Astrocyte of the hippocampus (primary cell): Measurements from ENCODE around the gene CAPN12.

Experiments
- DNase-seq: peaks from one replicate; pipeline ENCODE4 v3.0.0; 2011; ENCODE audit warnings: low read depth, low spot score

CAPN12 gene

DNA sequence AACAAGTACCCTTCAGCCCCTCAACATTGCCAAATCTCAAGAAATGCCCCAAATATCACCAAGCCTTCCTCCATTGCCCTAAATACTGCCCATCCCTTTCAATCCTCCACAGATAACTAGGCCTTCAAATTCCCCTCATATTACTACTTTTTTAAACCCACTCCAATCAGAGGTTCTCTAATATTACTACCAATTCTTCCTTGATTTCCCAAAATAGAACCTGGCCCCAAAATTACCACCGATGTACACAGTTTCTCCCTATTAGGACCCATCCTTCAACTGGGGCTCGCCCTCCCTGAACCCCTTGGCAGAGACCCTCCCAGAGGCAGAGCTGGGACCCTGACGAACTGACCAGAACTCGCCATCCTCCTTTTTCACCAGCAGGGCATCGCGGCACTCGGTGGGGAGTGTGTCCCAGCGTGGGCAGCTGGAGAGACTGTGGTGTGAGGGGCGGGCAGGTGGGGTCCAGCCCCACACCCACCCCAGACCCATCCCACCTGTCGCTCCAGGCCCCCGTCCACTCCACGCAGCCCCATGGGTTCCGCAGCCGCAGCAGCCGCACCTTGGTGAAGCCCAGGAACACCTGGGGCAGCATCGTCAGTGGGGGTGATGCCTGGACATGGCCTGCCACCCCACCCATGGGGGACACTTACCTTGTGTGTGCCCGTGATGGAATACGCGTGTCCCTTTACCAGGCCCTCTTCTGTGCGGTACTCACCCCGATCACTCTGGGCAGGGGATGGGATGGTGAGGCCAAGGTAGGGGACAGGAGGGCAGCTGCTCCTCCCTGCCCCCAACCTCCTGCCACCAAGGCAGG lies 6.1 kb downstream of the CAPN12 start:
- peak; percentile 5 for DNase-seq

DNA sequence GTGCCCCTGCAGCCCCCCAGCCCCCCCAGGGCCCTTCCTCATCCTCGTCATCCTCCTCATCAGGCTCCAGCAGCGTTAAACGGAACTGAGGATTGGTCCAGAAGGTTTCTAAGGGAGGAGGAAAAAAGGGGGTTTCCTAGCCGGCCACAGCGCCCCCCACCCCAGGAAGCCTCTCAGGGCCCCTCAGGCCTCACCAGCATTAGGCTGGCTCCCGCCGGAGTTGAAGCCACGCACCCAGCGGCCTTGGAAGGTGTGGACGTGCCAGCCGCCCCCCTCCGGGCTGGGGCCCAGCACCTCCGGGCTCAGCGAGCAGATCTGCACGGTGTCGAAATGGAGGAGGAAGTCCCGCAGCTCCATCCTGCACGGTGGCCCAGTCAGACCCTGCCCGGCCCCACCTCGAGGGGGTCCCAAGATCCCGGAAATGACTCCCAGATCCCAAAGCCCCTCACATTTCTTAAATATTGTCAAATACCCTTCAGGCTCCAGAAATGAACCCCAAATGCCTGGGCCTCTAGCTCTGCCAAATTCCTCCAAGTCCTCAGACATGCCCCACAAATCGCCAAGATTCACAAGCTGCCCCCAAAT lies 6.9 kb downstream of the CAPN12 start:
- DNase-seq = peak; percentile 3

DNA sequence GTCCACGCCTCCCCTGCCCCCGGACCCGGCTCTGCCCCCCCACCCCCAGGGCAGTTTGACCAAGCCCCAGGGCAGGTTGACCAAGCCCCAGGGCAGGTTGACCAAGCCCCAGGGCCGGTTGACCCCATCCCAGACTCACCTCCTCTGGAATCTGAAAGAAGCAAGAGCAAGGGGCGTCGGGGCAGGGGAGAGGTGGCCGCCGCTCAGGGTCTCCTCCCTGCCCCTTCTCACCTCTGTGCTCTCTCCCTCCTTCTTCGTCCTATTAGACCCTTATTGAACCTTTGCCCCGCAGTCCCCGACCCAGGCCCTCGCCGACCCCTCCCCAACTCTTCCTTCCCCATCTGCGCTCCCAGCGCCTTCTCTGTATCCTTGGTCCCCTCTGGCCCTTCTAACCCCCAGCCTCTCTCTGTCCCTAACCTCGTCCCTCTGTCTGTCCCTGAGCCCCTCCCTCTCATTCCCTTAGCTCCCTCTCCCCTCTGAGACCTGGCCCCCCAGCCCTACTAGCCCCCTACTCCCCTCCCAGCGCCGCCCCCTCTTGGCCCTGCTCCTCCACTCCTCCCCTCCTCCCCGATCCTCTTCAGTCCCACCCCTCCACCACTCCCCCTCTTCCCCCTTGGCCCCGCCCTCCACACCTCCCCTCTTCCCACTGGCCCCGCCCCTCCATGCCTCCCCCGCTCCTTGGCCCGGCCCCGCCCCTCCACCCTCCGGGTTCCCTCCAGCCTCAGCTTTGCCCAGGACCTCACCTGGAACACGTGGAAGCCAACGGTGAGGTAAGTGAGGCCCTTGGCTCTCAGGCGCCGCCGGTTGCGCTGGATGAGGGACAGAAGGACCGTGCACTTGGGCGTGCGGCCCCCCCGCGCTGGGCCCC lies 7.6 kb downstream of the CAPN12 start:
- peak; percentile 72 for DNase-seq

DNA sequence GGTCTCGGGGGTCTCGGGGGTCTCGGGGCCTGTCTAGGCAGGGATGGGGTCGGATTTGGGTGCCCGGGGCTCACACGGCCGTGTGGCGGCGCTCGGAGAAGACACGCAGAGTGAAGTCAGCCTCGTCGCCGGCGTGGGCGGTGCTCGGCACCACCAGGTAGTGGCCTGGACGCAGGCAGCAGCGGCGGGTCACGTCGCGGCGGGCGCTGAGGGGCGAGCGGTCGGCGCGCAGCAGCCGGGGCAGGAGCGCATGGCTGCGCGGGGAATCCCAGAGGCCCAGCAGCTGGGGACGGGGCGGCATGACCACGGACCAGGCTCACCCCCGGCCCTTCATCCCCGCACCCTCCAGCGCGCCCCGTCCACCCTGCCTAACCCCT lies 8.2 kb downstream of the CAPN12 start:
- peak; percentile 70 for DNase-seq

DNA sequence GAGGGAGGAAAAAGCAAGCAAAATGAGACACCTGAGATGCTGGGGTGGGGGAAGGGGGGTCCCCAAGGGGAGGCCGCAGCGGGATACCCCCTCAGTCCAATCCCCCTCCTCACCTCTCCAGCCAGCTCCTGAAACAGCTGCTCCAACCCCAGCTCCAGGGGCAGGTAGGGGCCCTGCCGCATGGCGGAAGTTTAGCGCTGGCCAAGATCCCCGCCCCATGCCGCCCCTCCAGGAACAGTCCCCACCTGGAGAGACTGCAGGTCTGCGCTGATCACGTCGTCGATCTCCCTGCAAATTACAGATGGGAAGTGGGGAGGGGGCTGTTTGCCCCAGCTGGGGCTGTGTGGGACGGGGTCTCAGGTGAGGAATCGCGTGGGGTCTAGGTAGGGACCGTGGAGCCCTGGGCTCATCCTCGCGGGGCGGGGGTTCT lies 9.0 kb downstream of the CAPN12 start:
- DNase-seq = peak; percentile 53

DNA sequence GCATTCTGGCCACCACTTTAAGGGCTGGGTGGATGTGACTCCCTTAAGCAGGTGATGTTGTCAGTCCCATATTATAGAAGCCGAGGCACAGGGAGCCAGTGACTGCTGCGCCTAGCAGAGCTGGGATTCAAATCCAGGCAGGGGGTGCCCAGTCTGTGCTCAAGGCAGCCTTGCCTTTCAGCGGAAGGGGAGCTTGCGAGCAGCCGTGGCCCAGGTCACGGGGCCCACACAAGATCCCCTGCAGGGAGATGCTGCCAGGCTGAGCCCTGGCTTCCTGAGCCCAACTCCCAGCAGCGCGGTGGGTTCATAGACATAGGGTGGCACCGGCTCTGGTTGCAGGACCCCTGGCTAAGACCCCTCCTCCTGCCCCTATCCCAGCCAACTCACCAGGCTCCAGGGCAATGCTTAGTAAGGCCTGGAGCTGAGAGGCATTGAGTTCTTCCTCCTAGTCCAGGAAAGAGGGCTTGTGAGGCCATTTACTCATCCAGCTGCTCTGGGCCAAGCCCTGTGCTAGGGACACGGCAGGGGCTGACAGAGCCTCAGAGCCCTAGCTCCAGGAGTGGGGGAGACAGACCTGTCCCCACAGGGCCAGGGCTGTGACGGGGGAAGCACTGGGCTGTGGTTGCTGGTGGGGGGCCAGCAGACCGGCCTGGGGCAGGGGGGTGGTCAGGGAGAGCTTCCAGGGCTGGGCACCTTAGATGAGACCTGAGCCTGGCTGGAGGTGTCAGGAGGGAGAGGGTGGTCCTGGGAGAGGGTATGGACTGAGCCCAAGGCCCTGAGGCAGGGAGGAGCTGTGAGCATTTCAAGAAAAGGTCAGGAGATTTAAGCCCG lies 9.6 kb downstream of the CAPN12 start:
- peak; percentile 44 for DNase-seq

DNA sequence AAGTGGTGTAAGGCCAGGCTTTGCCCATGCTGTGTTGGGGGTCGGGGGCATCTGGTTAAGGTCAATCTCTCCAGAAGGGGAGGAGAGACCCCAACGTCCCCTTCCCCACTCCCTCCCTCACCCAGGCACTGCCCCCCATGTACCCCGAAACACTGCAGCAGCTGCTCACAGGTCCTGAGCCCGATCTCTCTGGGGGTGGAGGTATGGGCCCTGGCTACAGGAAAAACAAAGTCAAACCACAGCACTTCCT lies 10.2 kb downstream of the CAPN12 start:
- DNase-seq = no peak

DNA sequence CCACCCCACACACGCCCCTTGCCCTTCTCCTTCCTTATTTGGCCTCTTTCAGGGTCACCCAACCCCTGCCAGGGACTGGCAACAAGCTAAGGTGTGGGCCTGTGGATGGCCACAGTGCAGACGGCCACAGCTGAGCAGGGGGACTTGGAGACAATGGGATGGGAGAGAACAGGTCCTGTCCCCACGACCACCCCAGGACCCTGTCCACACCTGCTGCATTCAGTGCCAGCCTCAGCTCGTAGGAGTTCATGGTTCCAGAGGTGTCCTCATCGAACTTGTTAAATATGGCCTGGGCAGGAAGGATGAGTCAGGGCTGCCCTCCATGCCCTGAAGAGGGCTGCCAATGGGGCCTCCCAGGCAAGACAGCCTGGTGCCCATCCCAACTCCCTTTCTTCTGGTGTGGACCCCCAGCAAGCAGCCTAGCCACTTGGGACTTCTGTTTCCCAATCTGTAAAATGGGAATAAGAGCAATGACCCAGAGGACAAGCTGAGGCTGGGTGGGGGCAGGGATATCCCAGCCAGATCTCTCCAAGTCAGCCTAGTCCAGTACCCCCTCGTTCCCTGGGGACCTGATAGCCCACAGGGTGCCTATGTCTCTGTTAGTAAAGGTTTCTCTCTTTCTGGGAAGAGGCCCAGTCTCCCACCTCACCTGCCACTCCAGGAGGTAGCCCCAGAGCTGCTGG lies 10.6 kb downstream of the CAPN12 start:
- DNase-seq = peak; percentile 23

DNA sequence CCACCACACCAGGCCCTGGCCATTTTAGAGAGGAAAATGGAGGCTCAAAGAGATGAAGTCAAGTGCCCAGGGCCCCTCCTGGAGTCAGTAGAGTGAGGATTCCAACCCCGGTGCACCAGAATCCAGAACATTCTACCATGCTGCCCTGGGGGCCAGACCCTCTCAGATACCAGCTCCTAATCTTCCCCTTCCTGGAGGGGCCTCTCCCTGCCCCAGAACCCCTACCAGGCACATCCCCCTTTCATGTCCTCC lies 11.1 kb downstream of the CAPN12 start:
- no peak for DNase-seq

DNA sequence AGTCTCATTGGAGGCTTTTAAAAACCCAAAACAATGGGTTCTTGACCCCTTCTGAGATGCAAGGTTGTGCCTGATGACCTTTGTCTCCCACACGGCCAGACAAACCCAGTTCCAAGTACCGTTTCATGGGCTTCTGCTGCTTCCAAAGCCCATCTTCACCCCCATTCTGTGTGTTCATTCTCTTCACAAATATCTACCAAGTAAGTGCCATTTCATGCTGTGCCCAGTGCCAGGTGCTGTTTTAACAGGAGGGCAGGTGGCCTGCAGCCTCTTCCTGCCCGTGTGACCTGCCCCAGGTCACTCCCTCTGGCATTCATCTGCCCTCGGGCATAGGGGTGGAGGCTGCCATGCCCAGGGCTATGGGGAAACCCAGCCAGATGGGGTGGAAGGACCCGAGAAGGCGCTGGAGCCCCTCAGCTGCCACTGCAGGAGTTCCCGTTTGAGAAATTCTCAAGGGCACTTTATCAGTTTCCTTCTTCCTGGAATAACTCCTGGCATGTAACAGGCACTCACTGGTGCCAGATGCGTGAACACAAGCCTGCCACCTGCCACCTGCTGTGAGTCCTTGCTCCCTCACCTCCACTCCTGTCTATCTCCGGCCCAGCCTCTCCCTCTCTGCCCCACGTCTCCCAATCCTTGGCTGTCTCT lies 12.5 kb downstream of the CAPN12 start:
- DNase-seq = no peak

DNA sequence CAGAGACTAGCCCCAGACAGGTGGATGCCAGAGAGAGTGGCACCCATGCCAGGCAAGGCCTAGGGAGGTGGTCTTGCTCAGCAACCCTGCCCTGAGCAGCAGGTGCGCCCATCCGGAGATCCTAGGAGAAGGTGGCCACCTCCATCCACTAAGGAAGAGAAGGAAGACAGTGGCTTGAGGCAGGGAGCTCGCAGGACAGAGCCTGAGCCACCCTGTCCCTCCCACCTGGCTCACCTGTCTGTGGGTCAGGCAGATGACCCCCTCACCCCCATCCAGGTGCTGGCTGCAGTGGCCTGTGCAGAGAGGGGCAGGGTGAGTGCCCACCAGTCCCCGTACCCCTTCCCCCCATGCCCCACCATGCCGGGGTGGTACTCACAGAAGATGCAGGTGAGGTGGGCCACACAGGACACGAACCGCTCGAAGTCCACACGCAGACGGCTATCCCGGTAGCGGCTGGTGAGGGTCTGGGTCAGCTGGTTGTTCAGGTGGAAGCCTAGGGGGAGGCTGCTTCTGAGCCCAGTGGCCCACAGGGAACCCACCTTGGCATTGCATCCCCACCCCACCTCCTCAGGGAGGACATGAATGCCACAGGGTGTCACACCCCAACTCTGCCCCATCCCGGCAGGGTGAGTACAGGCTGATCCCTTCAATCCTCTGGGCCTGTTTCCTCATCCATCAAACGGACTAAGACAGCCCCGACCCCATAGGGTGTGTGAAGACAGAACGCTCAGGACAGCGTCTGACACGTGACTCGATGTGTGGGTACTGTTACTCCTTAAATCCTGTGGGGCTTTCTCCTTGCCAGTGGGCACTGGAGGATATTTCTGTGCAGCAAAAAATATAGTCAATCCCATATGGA lies 13.3 kb downstream of the CAPN12 start:
- DNase-seq = no peak

DNA sequence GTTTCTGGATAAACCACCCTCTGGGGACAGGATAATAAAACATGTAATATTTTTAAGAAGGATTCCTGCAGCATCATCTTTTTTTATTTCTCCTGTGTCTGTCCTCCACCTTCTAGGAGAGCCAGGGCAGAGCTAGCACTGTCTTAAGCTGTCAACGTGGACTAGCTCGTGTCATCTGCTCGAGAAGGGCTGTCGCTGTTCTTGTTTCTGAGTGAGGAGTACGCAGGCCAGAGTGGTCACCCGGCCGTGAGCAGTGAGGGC lies 13.9 kb downstream of the CAPN12 start:
- no peak for DNase-seq

DNA sequence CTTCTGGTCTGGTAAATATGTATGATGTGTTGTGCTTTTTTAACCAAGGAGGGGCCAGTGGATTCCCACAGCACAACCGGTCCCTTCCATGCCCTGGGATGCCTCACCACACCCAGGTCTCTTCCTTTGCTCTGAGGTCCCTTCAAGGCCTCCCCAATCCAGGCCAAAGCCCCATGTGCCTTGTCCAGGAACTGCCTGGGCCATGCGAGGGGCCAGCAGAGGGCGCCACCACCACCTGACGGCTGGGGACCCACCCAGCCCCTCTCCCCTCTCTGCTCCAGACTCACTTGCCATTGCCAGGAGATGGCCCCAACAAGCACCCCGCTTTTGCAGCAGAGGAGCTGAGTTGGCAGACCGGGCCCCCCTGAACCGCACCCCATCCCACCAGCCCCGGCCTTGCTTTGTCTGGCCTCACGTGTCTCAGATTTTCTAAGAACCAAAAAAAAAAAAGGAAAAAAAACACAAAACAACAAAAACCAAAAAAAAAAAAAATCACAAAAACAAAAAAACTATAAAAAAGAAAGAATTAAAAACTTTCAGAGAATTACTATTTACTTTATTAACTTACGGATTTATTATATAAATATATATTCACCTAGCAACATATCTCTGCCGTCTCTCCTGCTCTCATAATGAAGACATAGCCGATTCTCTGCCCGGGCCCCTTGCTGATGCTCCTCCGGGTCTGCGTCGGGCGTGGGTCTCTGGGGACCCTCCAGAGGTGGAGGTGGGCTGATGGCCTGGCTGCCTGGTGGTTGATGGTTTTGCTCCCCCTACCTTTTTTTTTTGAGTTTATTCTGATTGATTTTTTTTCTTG lies 14.4 kb downstream of the CAPN12 start:
- peak; percentile 74 for DNase-seq

DNA sequence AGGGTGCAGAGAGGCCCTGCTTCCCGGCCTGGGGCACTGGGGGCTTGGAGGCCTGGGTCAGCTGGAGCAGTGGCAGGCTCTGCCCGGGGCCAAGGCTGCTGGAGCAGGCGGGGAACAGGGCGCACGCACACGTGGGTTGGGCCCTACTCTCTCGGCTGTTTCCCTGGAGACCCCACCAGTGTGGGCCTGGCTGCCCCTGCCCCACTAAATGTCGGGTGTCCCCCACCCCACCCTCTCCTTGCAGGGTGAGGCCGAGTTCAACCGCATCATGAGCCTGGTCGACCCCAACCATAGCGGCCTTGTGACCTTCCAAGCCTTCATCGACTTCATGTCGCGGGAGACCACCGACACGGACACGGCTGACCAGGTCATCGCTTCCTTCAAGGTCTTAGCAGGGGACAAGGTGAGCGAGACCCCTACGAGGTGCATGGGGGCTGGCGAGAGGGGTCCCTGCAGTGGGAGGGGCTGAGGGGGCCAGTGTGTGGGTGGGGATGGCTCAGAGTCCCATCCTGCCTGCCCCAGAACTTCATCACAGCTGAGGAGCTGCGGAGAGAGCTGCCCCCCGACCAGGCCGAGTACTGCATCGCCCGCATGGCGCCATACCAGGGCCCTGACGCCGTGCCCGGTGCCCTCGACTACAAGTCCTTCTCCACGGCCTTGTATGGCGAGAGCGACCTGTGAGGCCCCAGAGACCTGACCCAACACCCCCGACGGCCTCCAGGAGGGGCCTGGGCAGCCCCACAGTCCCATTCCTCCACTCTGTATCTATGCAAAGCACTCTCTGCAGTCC lies 15.3 kb downstream of the CAPN12 start:
- DNase-seq = no peak

DNA sequence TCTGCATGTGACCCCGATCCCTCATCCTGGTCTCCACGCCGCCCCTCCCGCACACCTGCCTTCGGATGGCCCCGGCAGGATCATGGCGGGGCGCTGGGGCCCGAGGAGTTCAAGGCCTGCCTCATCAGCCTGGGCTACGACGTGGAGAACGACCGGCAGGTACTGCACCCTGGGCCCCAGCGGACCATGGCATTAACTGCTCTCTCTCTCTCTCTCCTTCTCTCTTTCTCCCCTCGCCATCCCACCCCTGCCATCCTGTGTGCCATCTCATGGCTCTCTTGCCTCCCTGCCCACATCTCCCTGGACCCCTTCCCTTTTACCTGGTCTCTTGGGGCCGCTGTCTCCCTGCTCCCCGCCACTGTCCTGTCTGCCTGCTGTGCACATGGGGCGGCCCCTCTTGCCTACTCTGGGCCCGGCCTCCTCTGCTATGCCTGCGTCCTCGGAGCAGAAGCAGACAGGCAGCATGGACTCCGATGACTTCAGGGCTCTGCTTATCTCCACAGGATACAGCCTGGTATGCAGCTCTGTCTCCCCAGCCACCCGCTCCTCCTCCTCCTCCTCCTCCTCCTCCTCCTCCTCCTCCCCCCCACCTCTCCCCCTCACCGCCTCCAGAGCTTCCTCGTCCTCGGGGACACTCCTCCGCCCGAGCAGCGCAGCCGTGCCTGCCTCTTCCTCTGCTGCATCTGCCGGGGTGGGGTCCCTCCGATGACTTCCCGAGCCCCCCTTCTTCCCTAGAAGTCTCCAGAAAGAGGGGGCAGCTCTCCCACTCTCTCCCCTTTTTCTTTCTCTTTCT lies 16.2 kb downstream of the CAPN12 start:
- no peak for DNase-seq

DNA sequence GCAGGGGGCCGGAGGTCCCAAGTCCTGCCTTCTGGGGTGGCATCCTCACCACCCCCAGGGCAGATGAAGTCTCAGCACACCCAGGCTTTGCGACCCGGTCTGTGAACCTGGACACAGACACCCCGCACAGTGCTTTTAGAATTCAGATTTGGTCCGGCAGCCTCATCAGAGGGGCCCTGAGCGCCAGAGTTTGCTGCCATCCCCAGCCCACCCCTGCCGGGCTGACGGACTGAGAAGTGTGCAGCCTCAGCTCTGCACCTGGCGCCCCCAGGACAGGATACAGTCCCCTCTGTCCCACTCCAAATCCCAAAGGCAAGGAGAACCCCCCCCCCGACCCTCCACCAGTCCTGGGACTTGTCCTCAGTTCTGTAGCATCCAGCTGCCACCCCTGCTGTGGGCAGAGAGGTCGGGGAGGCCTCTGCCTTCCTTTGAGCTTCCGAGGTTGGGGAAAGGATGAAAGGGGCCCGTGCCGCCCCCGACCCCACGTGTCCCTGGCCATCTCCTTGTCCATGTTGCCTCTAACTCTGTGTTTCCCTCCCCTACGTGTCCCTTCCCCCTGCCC lies 16.9 kb downstream of the CAPN12 start:
- no peak for DNase-seq

DNA sequence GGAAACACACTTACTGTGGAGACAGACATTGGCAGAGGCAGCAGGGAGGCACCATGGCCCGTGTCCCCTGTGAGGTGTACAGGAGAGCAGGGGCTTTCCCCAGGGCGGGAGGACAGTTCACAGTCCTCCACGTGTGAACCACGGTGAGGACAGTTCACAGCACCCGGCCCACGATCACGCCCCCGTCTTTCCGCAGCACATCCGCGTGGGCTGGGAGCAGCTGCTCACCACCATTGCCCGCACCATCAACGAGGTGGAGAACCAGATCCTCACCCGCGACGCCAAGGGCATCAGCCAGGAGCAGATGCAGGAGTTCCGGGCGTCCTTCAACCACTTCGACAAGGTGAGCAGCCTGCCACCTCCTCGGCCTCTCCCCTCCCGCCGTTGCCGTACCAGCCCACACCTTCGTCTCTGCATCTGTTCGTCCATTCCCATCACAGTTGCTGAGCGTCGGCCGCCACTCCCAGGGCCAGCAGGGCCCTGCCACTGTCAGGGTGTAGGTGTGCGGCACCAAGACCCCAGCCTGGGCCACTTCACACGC lies 17.4 kb downstream of the CAPN12 start:
- no peak for DNase-seq
